ENCODE data around the gene BLOC1S1. TPM values are rescaled to one million over a fixed set of nuclear protein-coding genes. Genes with fewer than 3 reads are reported as not detected.

Gene BLOC1S1
- total RNA-seq, 1 donor: 59.4 TPM

- peaks cover 25% of the 10 kb centered on the region for H3K36me3 ChIP-seq (ENCODE audit: insufficient read depth, low read length)
- H3K27ac ChIP-seq (ENCODE audit: low read depth, low read length): peak overlapping the region; percentile 66
- TF ChIP-seq CTCF (IDR thresholded peaks at IDR 0.05; ENCODE audit: extremely low read depth, low read depth, low read length): no peak
- H2AFZ ChIP-seq (ENCODE audit: low read length): no peak overlapping the region
- H3K4me2 ChIP-seq (ENCODE audit: insufficient read depth, low read length): peak overlapping the region; percentile 76
- no peaks in the 10 kb centered on the region for H3K27me3 ChIP-seq (ENCODE audit: insufficient read depth, low read length)
- no peaks in the 10 kb centered on the region for H3K9me3 ChIP-seq (ENCODE audit: low read depth, low read length)
- H3K4me3 ChIP-seq (ENCODE audit: insufficient read depth, low read length): peak overlapping the region; percentile 73
- peaks cover 81% of the 10 kb centered on the region for H3K79me2 ChIP-seq (ENCODE audit: insufficient read depth, low read length)
- DNase-seq (ENCODE audit: insufficient read length, low spot score, missing footprints): peak; percentile 63
- peaks cover 40% of the 10 kb centered on the region for H3K4me1 ChIP-seq (ENCODE audit: insufficient read depth, low read length)
- peaks cover 52% of the 10 kb centered on the region for H4K20me1 ChIP-seq (ENCODE audit: insufficient read depth, low read length)
Observed at GRCh38 chr12:55703288-55703687, 12.6 kb upstream of the BLOC1S1 start.

- H2AFZ ChIP-seq (ENCODE audit: low read length): no peak overlapping the region
- no peaks in the 10 kb centered on the region for H3K27me3 ChIP-seq (ENCODE audit: insufficient read depth, low read length)
- peaks cover 22% of the 10 kb centered on the region for H3K36me3 ChIP-seq (ENCODE audit: insufficient read depth, low read length)
- no peak for TF ChIP-seq CTCF (IDR thresholded peaks at IDR 0.05; ENCODE audit: extremely low read depth, low read depth, low read length)
- H3K4me2 ChIP-seq (ENCODE audit: insufficient read depth, low read length): peak overlapping the region; percentile 76
- no peaks in the 10 kb centered on the region for H3K9me3 ChIP-seq (ENCODE audit: low read depth, low read length)
- H3K4me1 ChIP-seq (ENCODE audit: insufficient read depth, low read length): peaks cover 49% of the 10 kb centered on the region
- peak overlapping the region; percentile 73 for H3K4me3 ChIP-seq (ENCODE audit: insufficient read depth, low read length)
- peaks cover 77% of the 10 kb centered on the region for H3K79me2 ChIP-seq (ENCODE audit: insufficient read depth, low read length)
- peak overlapping the region; percentile 66 for H3K27ac ChIP-seq (ENCODE audit: low read depth, low read length)
- peaks cover 51% of the 10 kb centered on the region for H4K20me1 ChIP-seq (ENCODE audit: insufficient read depth, low read length)
- peak; percentile 93 for DNase-seq (ENCODE audit: insufficient read length, low spot score, missing footprints)
Observed at GRCh38 chr12:55703901-55704761, 11.7 kb upstream of the BLOC1S1 start.

- Histone ChIP-seq H3K4me3 (ENCODE audit: insufficient read depth, low read length) (peak overlapping the region; percentile 73), H3K79me2 (ENCODE audit: insufficient read depth, low read length) (peaks cover 68% of the 10 kb centered on the region), H3K27ac (ENCODE audit: low read depth, low read length) (peak overlapping the region; percentile 66), H4K20me1 (ENCODE audit: insufficient read depth, low read length) (peaks cover 47% of the 10 kb centered on the region), H3K9me3 (ENCODE audit: low read depth, low read length) (no peaks in the 10 kb centered on the region), H3K27me3 (ENCODE audit: insufficient read depth, low read length) (no peaks in the 10 kb centered on the region), H3K4me2 (ENCODE audit: insufficient read depth, low read length) (peak overlapping the region; percentile 76), H3K36me3 (ENCODE audit: insufficient read depth, low read length) (peaks cover 15% of the 10 kb centered on the region), H3K4me1 (ENCODE audit: insufficient read depth, low read length) (peaks cover 56% of the 10 kb centered on the region), H2AFZ (ENCODE audit: low read length) (no peak overlapping the region)
- DNase-seq (ENCODE audit: insufficient read length, low spot score, missing footprints): peak; percentile 94
- TF ChIP-seq CTCF (IDR thresholded peaks at IDR 0.05; ENCODE audit: extremely low read depth, low read depth, low read length): no peak
Observed at GRCh38 chr12:55704824-55705718, 10.8 kb upstream of the BLOC1S1 start.

Measured in osteoblast (primary cell).